ENCODE measurements around the gene EMCN.

DNA sequence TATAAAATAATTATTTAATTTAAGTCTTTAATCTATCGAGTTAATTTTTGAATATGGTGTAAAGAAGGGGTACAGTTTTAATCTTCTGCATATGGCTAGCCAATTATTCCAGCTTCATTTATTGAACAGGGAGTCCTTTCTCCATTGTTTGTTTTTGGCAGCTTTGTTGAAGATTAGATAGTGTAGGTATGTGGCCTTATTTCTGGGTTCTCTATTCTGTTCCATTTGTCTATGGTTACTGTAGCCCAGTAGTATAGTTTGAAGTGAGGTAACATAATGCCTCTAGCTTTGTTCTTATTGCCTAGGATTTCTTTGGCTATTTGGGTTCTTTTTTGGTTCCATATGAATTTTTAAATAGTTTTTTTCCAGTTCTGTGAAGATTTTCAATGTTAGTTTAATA, 48.3 kb downstream of the EMCN start:
- TF ChIP-seq, protein P1, sequence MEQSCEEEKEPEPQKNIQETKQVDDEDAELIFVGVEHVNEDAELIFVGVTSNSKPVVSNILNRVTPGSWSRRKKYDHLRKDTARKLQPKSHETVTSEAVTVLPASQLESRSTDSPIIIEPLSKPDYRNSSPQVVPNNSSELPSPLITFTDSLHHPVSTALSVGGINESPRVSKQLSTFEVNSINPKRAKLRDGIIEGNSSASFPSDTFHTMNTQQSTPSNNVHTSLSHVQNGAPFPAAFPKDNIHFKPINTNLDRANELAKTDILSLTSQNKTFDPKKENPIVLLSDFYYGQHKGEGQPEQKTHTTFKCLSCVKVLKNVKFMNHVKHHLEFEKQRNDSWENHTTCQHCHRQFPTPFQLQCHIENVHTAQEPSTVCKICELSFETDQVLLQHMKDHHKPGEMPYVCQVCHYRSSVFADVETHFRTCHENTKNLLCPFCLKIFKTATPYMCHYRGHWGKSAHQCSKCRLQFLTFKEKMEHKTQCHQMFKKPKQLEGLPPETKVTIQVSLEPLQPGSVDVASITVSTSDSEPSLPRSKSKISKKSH (CRISPR knock-in tag; IDR thresholded peaks at IDR 0.05), result no peak
- TF ChIP-seq MAX (CRISPR knock-in tag; IDR thresholded peaks at IDR 0.05), result no peak
- TF ChIP-seq, protein P2, sequence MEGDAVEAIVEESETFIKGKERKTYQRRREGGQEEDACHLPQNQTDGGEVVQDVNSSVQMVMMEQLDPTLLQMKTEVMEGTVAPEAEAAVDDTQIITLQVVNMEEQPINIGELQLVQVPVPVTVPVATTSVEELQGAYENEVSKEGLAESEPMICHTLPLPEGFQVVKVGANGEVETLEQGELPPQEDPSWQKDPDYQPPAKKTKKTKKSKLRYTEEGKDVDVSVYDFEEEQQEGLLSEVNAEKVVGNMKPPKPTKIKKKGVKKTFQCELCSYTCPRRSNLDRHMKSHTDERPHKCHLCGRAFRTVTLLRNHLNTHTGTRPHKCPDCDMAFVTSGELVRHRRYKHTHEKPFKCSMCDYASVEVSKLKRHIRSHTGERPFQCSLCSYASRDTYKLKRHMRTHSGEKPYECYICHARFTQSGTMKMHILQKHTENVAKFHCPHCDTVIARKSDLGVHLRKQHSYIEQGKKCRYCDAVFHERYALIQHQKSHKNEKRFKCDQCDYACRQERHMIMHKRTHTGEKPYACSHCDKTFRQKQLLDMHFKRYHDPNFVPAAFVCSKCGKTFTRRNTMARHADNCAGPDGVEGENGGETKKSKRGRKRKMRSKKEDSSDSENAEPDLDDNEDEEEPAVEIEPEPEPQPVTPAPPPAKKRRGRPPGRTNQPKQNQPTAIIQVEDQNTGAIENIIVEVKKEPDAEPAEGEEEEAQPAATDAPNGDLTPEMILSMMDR (IDR thresholded peaks at IDR 0.05 in 2 of 3, conservative IDR thresholded peaks at IDR 0.05 in 1 of 3; ENCODE audit: insufficient read depth in 2 of 3, low read depth in 1 of 3, low read length in 3 of 3), result no peak
- no peak for TF ChIP-seq ZNF778 (CRISPR knock-in tag; IDR thresholded peaks at IDR 0.05)
- no peak for TF ChIP-seq KDM4B (IDR thresholded peaks at IDR 0.05; ENCODE audit: borderline replicate concordance in 2 of 2, low read depth in 1 of 2)
- TF ChIP-seq, protein P3, sequence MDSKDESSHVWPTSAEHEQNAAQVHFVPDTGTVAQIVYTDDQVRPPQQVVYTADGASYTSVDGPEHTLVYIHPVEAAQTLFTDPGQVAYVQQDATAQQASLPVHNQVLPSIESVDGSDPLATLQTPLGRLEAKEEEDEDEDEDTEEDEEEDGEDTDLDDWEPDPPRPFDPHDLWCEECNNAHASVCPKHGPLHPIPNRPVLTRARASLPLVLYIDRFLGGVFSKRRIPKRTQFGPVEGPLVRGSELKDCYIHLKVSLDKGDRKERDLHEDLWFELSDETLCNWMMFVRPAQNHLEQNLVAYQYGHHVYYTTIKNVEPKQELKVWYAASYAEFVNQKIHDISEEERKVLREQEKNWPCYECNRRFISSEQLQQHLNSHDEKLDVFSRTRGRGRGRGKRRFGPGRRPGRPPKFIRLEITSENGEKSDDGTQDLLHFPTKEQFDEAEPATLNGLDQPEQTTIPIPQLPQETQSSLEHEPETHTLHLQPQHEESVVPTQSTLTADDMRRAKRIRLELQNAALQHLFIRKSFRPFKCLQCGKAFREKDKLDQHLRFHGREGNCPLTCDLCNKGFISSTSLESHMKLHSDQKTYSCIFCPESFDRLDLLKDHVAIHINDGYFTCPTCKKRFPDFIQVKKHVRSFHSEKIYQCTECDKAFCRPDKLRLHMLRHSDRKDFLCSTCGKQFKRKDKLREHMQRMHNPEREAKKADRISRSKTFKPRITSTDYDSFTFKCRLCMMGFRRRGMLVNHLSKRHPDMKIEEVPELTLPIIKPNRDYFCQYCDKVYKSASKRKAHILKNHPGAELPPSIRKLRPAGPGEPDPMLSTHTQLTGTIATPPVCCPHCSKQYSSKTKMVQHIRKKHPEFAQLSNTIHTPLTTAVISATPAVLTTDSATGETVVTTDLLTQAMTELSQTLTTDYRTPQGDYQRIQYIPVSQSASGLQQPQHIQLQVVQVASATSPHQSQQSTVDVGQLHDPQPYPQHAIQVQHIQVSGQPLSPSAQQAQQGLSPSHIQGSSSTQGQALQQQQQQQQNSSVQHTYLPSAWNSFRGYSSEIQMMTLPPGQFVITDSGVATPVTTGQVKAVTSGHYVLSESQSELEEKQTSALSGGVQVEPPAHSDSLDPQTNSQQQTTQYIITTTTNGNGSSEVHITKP (IDR thresholded peaks at IDR 0.05; ENCODE audit: partially characterized antibody), result no peak

All from K562 (cell line).